Endothelial cell of umbilical vein (primary cell): Measurements from ENCODE around the gene CLEC14A. TPM values are rescaled to one million over a fixed set of nuclear protein-coding genes. Genes with fewer than 3 reads are reported as not detected.

Experiments
- BruUV-seq: library from RNA; stranded (reverse); fragments of 400-500 nt; replicated peaks from 2 replicates; lab custom pipeline; 2021; lab: Mats Ljungman, UMichigan
- CTCF ChIA-PET: fragments of 300-600, 350-600 bp; sonication (Branson Sonifier 250); formaldehyde crosslinking; loops from one replicate; lab custom pipeline; 2021; ENCODE audit warnings: antibody characterized with exemption, inconsistent platforms; lab: Charles Lee
- POLR2A ChIA-PET: fragments of 300-600, 350-600 bp; sonication (Branson Sonifier 250); formaldehyde crosslinking; loops from one replicate; lab custom pipeline; 2021; ENCODE audit warnings: antibody characterized with exemption, inconsistent platforms; lab: Charles Lee
- DNase-seq: peaks from one replicate; pipeline ENCODE4 v3.0.0-alpha.2; 2011; ENCODE audit warnings: low read depth, low spot score
- FAIRE-seq: peaks from 2 replicates; lab custom pipeline; 2011; peaks lifted over from hg19 to GRCh38; lab: Jason Lieb, UNC
- H2AFZ ChIP-seq: 2 replicates; pipeline ENCODE4 v1.6.0; 2012; ENCODE audit warnings: low read depth, low read length, control low read depth, inconsistent platforms
- H3K27ac ChIP-seq: 2 replicates; pipeline ENCODE4 v1.5.1; 2011; ENCODE audit warnings: low read depth, mild to moderate bottlenecking, control low read depth, low read length, moderate library complexity; ENCODE audit not compliant: insufficient read depth
- H3K27me3 ChIP-seq, 2 experiments: 2 replicates each; pipeline versions ENCODE4 v1.6.0 to v1.6.1; 2011; ENCODE audit warnings: low read length in 2 of 2, mixed read lengths in 1 of 2; ENCODE audit not compliant: control insufficient read depth in 2 of 2, insufficient read depth in 2 of 2
- H3K36me3 ChIP-seq, 2 experiments: 2 replicates in 1 of 2; 3 replicates in 1 of 2; pipeline ENCODE4 v1.5.1; 2011; ENCODE audit warnings: low read length in 2 of 2, mild to moderate bottlenecking in 1 of 2, moderate library complexity in 1 of 2; ENCODE audit not compliant: control insufficient read depth in 2 of 2, insufficient read depth in 2 of 2; ENCODE audit errors: extremely low read depth in 1 of 2
- H3K4me1 ChIP-seq: 3 replicates; pipeline ENCODE4 v1.5.1; 2011; ENCODE audit warnings: mild to moderate bottlenecking, low read length; ENCODE audit not compliant: control insufficient read depth, insufficient read depth; ENCODE audit errors: extremely low read depth
- H3K4me2 ChIP-seq: 2 replicates; pipeline ENCODE4 v1.6.1; 2011; ENCODE audit warnings: low read length, control low read depth, mixed read lengths; ENCODE audit not compliant: insufficient read depth
- H3K4me3 ChIP-seq, 3 experiments: fragments of 200-600 bp in 1 of 3; sonication (generic), shearing (Covaris generic) in 1 of 3; replicated peaks in 1 of 3; 2 replicates each; pipeline ENCODE4 v1.5.1; 2011 to 2016; ENCODE audit warnings: control low read depth in 3 of 3, low read length in 3 of 3, mild to moderate bottlenecking in 2 of 3, inconsistent platforms in 1 of 3, low read depth in 1 of 3, moderate library complexity in 1 of 3; ENCODE audit not compliant: insufficient read depth in 1 of 3
- H3K79me2 ChIP-seq: 2 replicates; pipeline ENCODE4 v1.6.0; 2012; ENCODE audit warnings: low read length, inconsistent platforms; ENCODE audit not compliant: control insufficient read depth, insufficient read depth
- H3K9ac ChIP-seq: replicated peaks from 2 replicates; pipeline ENCODE3; 2011; ENCODE audit warnings: low read length, control low read depth; ENCODE audit not compliant: insufficient read depth; ENCODE audit errors: extremely low read depth
- H3K9me1 ChIP-seq: replicated peaks from 3 replicates; pipeline ENCODE4 v1.6.0; 2011; ENCODE audit warnings: mild to moderate bottlenecking, low read length; ENCODE audit not compliant: control insufficient read depth, insufficient read depth; ENCODE audit errors: extremely low read depth
- H3K9me3 ChIP-seq: replicated peaks from 2 replicates; pipeline ENCODE4 v1.5.1; 2012; ENCODE audit warnings: low read length, inconsistent platforms; ENCODE audit not compliant: control insufficient read depth, insufficient read depth
- H4K20me1 ChIP-seq: replicated peaks from 2 replicates; pipeline ENCODE3; 2011; ENCODE audit warnings: mild to moderate bottlenecking, low read length; ENCODE audit not compliant: control insufficient read depth, insufficient read depth; ENCODE audit errors: extremely low read depth
- EZH2 ChIP-seq: IDR thresholded peaks from 2 replicates; pipeline ENCODE4 v1.6.1; 2012; ENCODE audit warnings: borderline replicate concordance, low read depth, mild to moderate bottlenecking, moderate library complexity, low read length, inconsistent platforms; ENCODE audit not compliant: severe bottlenecking
- FOS ChIP-seq: IDR thresholded peaks from 2 replicates; pipeline ENCODE4 v1.6.1; 2011; ENCODE audit warnings: mild to moderate bottlenecking, low read length, moderate library complexity, borderline replicate concordance; ENCODE audit not compliant: insufficient read depth
- JUN ChIP-seq: IDR thresholded peaks from 2 replicates; pipeline ENCODE4 v1.6.1; 2011; ENCODE audit warnings: borderline replicate concordance, low read depth; ENCODE audit not compliant: insufficient read length, insufficient read depth
- MYC ChIP-seq: IDR thresholded peaks from one replicate; pipeline ENCODE4 v1.6.1; 2011; ENCODE audit warnings: mild to moderate bottlenecking, low read depth, low read length
- POLR2A ChIP-seq: IDR thresholded peaks from 2 replicates; pipeline ENCODE4 v1.6.1; 2012; ENCODE audit warnings: low read depth, mild to moderate bottlenecking, control low read depth, low read length
- POLR2AphosphoS5 ChIP-seq: IDR thresholded peaks from 2 replicates; pipeline ENCODE4 v1.6.1; 2012; ENCODE audit warnings: low read depth, mild to moderate bottlenecking, control low read depth, low read length, moderate library complexity; ENCODE audit not compliant: insufficient read depth
- dilution Hi-C: fragments of 300-500 bp; cut with MboI; formaldehyde crosslinking; loops from one replicate; pipeline ENCODE4 v1.15.0; 2019; ENCODE audit warnings: low sequenced_read_pairs; ENCODE audit not compliant: extremely low pct_ligation_motif_present
- intact Hi-C: fragments of 100-400 bp; cut with micrococcal nuclease; formaldehyde crosslinking; loops from one replicate; pipeline ENCODE4 v1.10.0; 2022
- polyA plus RNA-seq, 4 experiments: library from polyadenylated mRNA; depleted of rRNA in 3 of 4; stranded (reverse) in 3 of 4; unstranded in 1 of 4; fragments of >200 nt; gene quantifications; 2 replicates each; pipeline versions ENCODE4 v1.2.1 to v1.2.3, GENCODE V29; 2011 to 2012; ENCODE audit warnings: missing spikeins in 1 of 4
- total RNA-seq: library from RNA; stranded (reverse); gene quantifications from 2 replicates; pipeline ENCODE4 v1.2.3, GENCODE V29; 2021
- TF ChIP-seq, protein P1 (sequence below), 2 donors: IDR thresholded peaks; 1 replicate in 1 of 2; 2 replicates in 1 of 2; pipeline ENCODE4 v1.5.1; 2011; ENCODE audit warnings: low read length in 2 of 2, mild to moderate bottlenecking in 2 of 2, moderate library complexity in 2 of 2, control low read depth in 1 of 2, inconsistent platforms in 1 of 2, low read depth in 1 of 2; ENCODE audit not compliant: insufficient read depth in 1 of 2; ENCODE audit errors: extremely low read depth in 1 of 2

Gene CLEC14A
- total and polyA plus RNA-seq, 2 donors (not counting 3 experiments of a cell fraction or from before 2014, with no cell fraction given): 396 to 562 TPM

DNA sequence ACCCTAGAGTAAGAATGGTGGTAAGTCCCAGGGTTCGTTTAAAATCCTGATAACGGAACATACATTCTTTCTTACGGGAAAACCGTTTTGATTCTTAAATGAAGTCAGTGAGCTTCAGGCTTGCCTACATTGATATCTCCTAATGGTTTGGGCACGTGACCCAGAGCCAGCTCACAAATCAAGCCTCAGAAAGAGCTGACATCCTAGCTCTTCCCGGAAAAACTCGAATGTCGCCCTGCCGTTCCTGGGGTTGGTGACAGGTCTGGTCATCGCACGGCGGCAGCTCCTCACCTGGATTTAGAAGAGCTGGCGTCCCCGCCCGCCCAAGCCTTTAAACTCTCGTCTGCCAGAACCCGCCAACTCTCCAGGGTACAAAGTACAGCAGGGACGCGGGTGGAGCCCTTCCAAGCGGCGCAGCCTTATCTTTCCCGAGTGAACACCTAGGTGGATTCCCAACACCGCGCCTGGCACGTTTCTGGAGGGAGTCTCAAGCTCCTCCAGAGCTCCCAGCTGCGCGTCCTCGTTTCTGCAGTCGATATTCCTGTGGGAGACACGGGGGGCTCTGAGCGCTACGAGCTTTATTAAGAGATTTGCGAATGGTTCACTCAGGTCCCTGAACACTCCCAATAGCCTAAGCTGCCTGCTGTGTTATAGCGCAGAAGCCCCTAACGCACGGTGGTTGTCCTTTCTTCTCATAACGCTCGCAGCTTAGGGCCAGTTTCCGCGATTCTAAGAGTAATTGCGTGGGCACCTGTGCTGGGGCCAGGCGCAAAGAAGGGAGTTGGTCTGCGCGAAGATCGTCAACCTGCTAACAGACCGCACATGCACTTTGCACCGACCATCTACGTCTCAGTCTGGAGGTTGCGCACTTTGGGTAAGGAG is 47.9 kb downstream of the CLEC14A start, which contains the start of gene SSTR1:
Gene SSTR1, plus strand, starts transcription at position 169 of the 882 bp plus-strand sequence. CDS start 1,486 bp downstream, outside the sequence.
- CTCF ChIA-PET: interaction anchor here (0.7 to 3.0 kb wide), 13 partner anchors 10 to 826 kb away, joined by 3 to 12 read pairs (median 7); partner anchors contain the start of gene CLEC14A
- dilution Hi-C loops: no loop called here

More for the DNA sequence above, 47.9 kb downstream of the CLEC14A start, which contains the start of gene SSTR1:
- TF ChIP-seq, protein P1, sequence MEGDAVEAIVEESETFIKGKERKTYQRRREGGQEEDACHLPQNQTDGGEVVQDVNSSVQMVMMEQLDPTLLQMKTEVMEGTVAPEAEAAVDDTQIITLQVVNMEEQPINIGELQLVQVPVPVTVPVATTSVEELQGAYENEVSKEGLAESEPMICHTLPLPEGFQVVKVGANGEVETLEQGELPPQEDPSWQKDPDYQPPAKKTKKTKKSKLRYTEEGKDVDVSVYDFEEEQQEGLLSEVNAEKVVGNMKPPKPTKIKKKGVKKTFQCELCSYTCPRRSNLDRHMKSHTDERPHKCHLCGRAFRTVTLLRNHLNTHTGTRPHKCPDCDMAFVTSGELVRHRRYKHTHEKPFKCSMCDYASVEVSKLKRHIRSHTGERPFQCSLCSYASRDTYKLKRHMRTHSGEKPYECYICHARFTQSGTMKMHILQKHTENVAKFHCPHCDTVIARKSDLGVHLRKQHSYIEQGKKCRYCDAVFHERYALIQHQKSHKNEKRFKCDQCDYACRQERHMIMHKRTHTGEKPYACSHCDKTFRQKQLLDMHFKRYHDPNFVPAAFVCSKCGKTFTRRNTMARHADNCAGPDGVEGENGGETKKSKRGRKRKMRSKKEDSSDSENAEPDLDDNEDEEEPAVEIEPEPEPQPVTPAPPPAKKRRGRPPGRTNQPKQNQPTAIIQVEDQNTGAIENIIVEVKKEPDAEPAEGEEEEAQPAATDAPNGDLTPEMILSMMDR (IDR thresholded peaks at IDR 0.05; ENCODE audit: extremely low read depth in 1 of 2, insufficient read depth in 1 of 2, low read depth in 1 of 2, low read length in 2 of 2): no peak
- no peak for TF ChIP-seq POLR2AphosphoS5
- TF ChIP-seq POLR2A: no peak
- TF ChIP-seq JUN: no peak
- no peak for TF ChIP-seq EZH2
- TF ChIP-seq MYC: no peak
- no peak for TF ChIP-seq FOS
- DNase-seq (peak; percentile 36), FAIRE-seq (peak; percentile 15)
- H3K4me2 ChIP-seq: peak within 1 kb of the TSS; percentile 95
- H3K4me3 ChIP-seq: peak within 1 kb of the TSS; percentile 20 to 58 (median 44)
- H3K9ac ChIP-seq: no peak within 1 kb of the TSS
- H2AFZ ChIP-seq: peak within 1 kb of the TSS; percentile 81
- no peaks in the 10 kb centered on the region for H3K9me3 ChIP-seq
- H4K20me1 ChIP-seq: no peaks in the 10 kb centered on the region
- intact Hi-C loops: loop anchor here (5.0 kb wide), 2 partner anchors 194 to 809 kb away; no protein-coding TSS in a partner anchor
- no peaks in the 10 kb centered on the region for H3K9me1 ChIP-seq
- peaks cover 36% of the 10 kb centered on the region for H3K4me1 ChIP-seq
- H3K27ac ChIP-seq: no peak within 1 kb of the TSS
- no TSS peak for BruUV-seq
- no peaks in the 10 kb centered on the region for H3K36me3 ChIP-seq
- H3K27me3 ChIP-seq: no peaks in the 10 kb centered on the region
- POLR2A ChIA-PET: no interaction called here
- H3K79me2 ChIP-seq: no peaks in the 10 kb centered on the region
